CD8-positive, alpha-beta memory T cell (primary cell): ENCODE results near the gene EFCAB13. TPM values are rescaled to one million over a fixed set of nuclear protein-coding genes. Genes with fewer than 3 reads are reported as not detected.
A peak's percentile ranks its signal among the peaks of the same experiment; 100 is the strongest.

ENCODE experiments used
- CTCF ChIA-PET: fragments of 350-600 bp; sonication (Branson Sonifier 250); formaldehyde crosslinking; loops from one replicate; lab custom pipeline; 2021; ENCODE audit warnings: antibody characterized with exemption; lab: Charles Lee
- POLR2A ChIA-PET: fragments of 350-600 bp; sonication (Branson Sonifier 250); formaldehyde crosslinking; loops from one replicate; lab custom pipeline; 2021; ENCODE audit warnings: antibody characterized with exemption; lab: Charles Lee
- DNase-seq, 5 donors: peaks; one replicate each; pipeline versions ENCODE4 v3.0.0 to v3.0.0-alpha.2; 2020 to 2022; ENCODE audit warnings: mixed read lengths in 1 of 5
- H3K27ac ChIP-seq: one replicate; pipeline ENCODE4 v1.7.0; 2013; ENCODE audit warnings: low read depth, mild to moderate bottlenecking, low read length, moderate library complexity
- H3K27me3 ChIP-seq: 2 replicates; pipeline ENCODE4 v1.7.0; 2013; ENCODE audit warnings: low read length, mild to moderate bottlenecking; ENCODE audit not compliant: insufficient read depth, poor library complexity, severe bottlenecking
- H3K36me3 ChIP-seq: 2 replicates; pipeline ENCODE4 v1.7.0; 2013; ENCODE audit warnings: mild to moderate bottlenecking, low read length, moderate library complexity; ENCODE audit not compliant: insufficient read depth
- H3K4me1 ChIP-seq: 2 replicates; pipeline ENCODE4 v1.7.0; 2013; ENCODE audit warnings: mild to moderate bottlenecking, low read length, moderate library complexity; ENCODE audit not compliant: insufficient read depth
- H3K4me3 ChIP-seq: 2 replicates; pipeline ENCODE4 v1.7.0; 2013; ENCODE audit warnings: mild to moderate bottlenecking, low read length
- H3K9me3 ChIP-seq: 2 replicates; pipeline ENCODE4 v1.7.0; 2013; ENCODE audit warnings: mild to moderate bottlenecking, low read length
- H3K27ac Mint-ChIP-seq, 8 donors: one replicate each; pipeline ENCODE4 v1.8.0; 2020 to 2021; ENCODE audit warnings: mixed read lengths in 8 of 8, mild to moderate bottlenecking in 6 of 8, inconsistent platforms in 3 of 8, moderate library complexity in 3 of 8
- H3K27me3 Mint-ChIP-seq, 2 donors: one replicate each; pipeline ENCODE4 v1.8.0; 2020 to 2021; ENCODE audit warnings: mixed read lengths in 2 of 2, mild to moderate bottlenecking in 1 of 2, moderate library complexity in 1 of 2
- H3K36me3 Mint-ChIP-seq, 3 donors: one replicate each; pipeline ENCODE4 v1.8.0; 2020 to 2021; ENCODE audit warnings: mixed read lengths in 3 of 3, inconsistent platforms in 1 of 3, mild to moderate bottlenecking in 1 of 3
- H3K4me1 Mint-ChIP-seq, 3 donors: one replicate each; pipeline ENCODE4 v1.8.0; 2020 to 2021; ENCODE audit warnings: mixed read lengths in 3 of 3, inconsistent platforms in 1 of 3, mild to moderate bottlenecking in 1 of 3
- H3K4me3 Mint-ChIP-seq, 7 donors: one replicate each; pipeline ENCODE4 v1.8.0; 2020 to 2021; ENCODE audit warnings: mixed read lengths in 7 of 7, mild to moderate bottlenecking in 6 of 7, moderate library complexity in 4 of 7, inconsistent platforms in 2 of 7
- H3K9me3 Mint-ChIP-seq, 5 donors: one replicate each; pipeline ENCODE4 v1.8.0; 2020 to 2022; ENCODE audit warnings: mixed read lengths in 5 of 5, mild to moderate bottlenecking in 3 of 5, moderate library complexity in 2 of 5, inconsistent platforms in 1 of 5
- polyA plus RNA-seq: library from polyadenylated mRNA; unstranded; fragments of 300-500 nt; fragmentation: Illumina TruSeq; gene quantifications from one replicate; pipeline ENCODE4 v1.2.3, GENCODE V29; 2021
- total RNA-seq, 2 experiments: library from RNA; stranded (reverse); gene quantifications; one replicate each; pipeline ENCODE4 v1.2.3, GENCODE V29; 2021

The EFCAB13 gene
- total and polyA plus RNA-seq, 3 experiments from 2014 or later = 1.4 to 4.8 (median 4.0) TPM

- Histone ChIP-seq H3K4me3 (no peak overlapping the region), H3K4me1 (no peaks in the 10 kb centered on the region), H3K36me3 (no peaks in the 10 kb centered on the region), H3K27ac (peak overlapping the region; percentile 61), H3K27me3 (no peaks in the 10 kb centered on the region), H3K9me3 (no peaks in the 10 kb centered on the region)
- no peaks in the 10 kb centered on the region for H3K36me3 Mint-ChIP-seq
- no peak overlapping the region for H3K4me3 Mint-ChIP-seq
- no peaks in the 10 kb centered on the region for H3K9me3 Mint-ChIP-seq
- H3K27me3 Mint-ChIP-seq = peaks cover 7% of the 10 kb centered on the region in 2 donors
- H3K27ac Mint-ChIP-seq = no peak overlapping the region
- CTCF ChIA-PET = no interaction called here
- no peak for DNase-seq
- POLR2A ChIA-PET = no interaction called here
- no peaks in the 10 kb centered on the region for H3K4me1 Mint-ChIP-seq
Measured at GRCh38 chr17:47289302-47289701, 34.5 kb upstream of the EFCAB13 start.

- Mint-ChIP-seq H3K4me3 (no peak overlapping the region), H3K36me3 (no peaks in the 10 kb centered on the region), H3K27ac (no peak overlapping the region), H3K4me1 (no peaks in the 10 kb centered on the region), H3K9me3 (no peaks in the 10 kb centered on the region), H3K27me3 (peaks cover 6 to 9% of the 10 kb centered on the region in 2 donors)
- H3K4me3 ChIP-seq = no peak overlapping the region
- ChIA-PET POLR2A (no interaction called here), CTCF (interaction anchor here (1.0 kb wide), 1 partner anchor 8 kb away, joined by 3 read pairs; no protein-coding TSS in a partner anchor)
- no peaks in the 10 kb centered on the region for H3K36me3 ChIP-seq
- no peaks in the 10 kb centered on the region for H3K27me3 ChIP-seq
- H3K4me1 ChIP-seq = no peaks in the 10 kb centered on the region
- no peak overlapping the region for H3K27ac ChIP-seq
- no peak for DNase-seq
- H3K9me3 ChIP-seq = no peaks in the 10 kb centered on the region
Measured at GRCh38 chr17:47290870-47291241, 32.9 kb upstream of the EFCAB13 start.

- H3K36me3 ChIP-seq = no peaks in the 10 kb centered on the region
- no peaks in the 10 kb centered on the region for H3K9me3 ChIP-seq
- H3K4me3 ChIP-seq = no peak overlapping the region
- no peaks in the 10 kb centered on the region for H3K27me3 ChIP-seq
- ChIA-PET CTCF (no interaction called here), POLR2A (no interaction called here)
- no peaks in the 10 kb centered on the region for H3K4me1 ChIP-seq
- H3K27ac ChIP-seq = no peak overlapping the region
- Mint-ChIP-seq H3K27ac (no peak overlapping the region), H3K36me3 (no peaks in the 10 kb centered on the region), H3K4me1 (no peaks in the 10 kb centered on the region), H3K27me3 (peaks cover 6 to 8% of the 10 kb centered on the region in 2 donors), H3K9me3 (no peaks in the 10 kb centered on the region), H3K4me3 (no peak overlapping the region)
- no peak for DNase-seq
Measured at GRCh38 chr17:47291242-47291873, 32.4 kb upstream of the EFCAB13 start.

- Histone ChIP-seq H3K27me3 (no peaks in the 10 kb centered on the region), H3K27ac (peak overlapping the region; percentile 38), H3K4me3 (no peak overlapping the region), H3K36me3 (no peaks in the 10 kb centered on the region), H3K4me1 (no peaks in the 10 kb centered on the region), H3K9me3 (no peaks in the 10 kb centered on the region)
- POLR2A ChIA-PET = no interaction called here
- CTCF ChIA-PET = no interaction called here
- no peak for DNase-seq
- H3K27me3 Mint-ChIP-seq = peaks cover 6 to 7% of the 10 kb centered on the region in 2 donors
- H3K4me3 Mint-ChIP-seq = no peak overlapping the region
- no peaks in the 10 kb centered on the region for H3K4me1 Mint-ChIP-seq
- peaks cover 0 to under 1% (median 0%) of the 10 kb centered on the region in 5 donors for H3K9me3 Mint-ChIP-seq
- H3K36me3 Mint-ChIP-seq = no peaks in the 10 kb centered on the region
- no peak overlapping the region for H3K27ac Mint-ChIP-seq
Measured at GRCh38 chr17:47292206-47292605, 31.5 kb upstream of the EFCAB13 start.

- H3K27ac ChIP-seq = no peak overlapping the region
- no peak overlapping the region for H3K4me3 ChIP-seq
- peaks cover 6 to 10% of the 10 kb centered on the region in 2 donors for H3K27me3 Mint-ChIP-seq
- H3K4me1 Mint-ChIP-seq = no peaks in the 10 kb centered on the region
- no peaks in the 10 kb centered on the region for H3K36me3 Mint-ChIP-seq
- H3K4me3 Mint-ChIP-seq = no peak overlapping the region
- no peaks in the 10 kb centered on the region for H3K9me3 ChIP-seq
- H3K9me3 Mint-ChIP-seq = peaks cover 0 to 1% (median 0%) of the 10 kb centered on the region in 5 donors
- no peaks in the 10 kb centered on the region for H3K4me1 ChIP-seq
- no peaks in the 10 kb centered on the region for H3K27me3 ChIP-seq
- no peak for DNase-seq
- H3K27ac Mint-ChIP-seq = peak overlapping the region in 1 of 8 donors; percentile 11
- no peaks in the 10 kb centered on the region for H3K36me3 ChIP-seq
- ChIA-PET POLR2A (no interaction called here), CTCF (no interaction called here)
Measured at GRCh38 chr17:47295037-47295873, 28.5 kb upstream of the EFCAB13 start.

- no peak overlapping the region for H3K27ac ChIP-seq
- Mint-ChIP-seq H3K9me3 (peaks cover 0 to 2% (median 0%) of the 10 kb centered on the region in 5 donors), H3K27me3 (peaks cover 6 to 10% of the 10 kb centered on the region in 2 donors), H3K27ac (no peak overlapping the region), H3K4me3 (no peak overlapping the region), H3K36me3 (no peaks in the 10 kb centered on the region), H3K4me1 (no peaks in the 10 kb centered on the region)
- no peaks in the 10 kb centered on the region for H3K4me1 ChIP-seq
- H3K4me3 ChIP-seq = no peak overlapping the region
- no peaks in the 10 kb centered on the region for H3K9me3 ChIP-seq
- ChIA-PET POLR2A (no interaction called here), CTCF (no interaction called here)
- DNase-seq = no peak
- H3K27me3 ChIP-seq = no peaks in the 10 kb centered on the region
- H3K36me3 ChIP-seq = no peaks in the 10 kb centered on the region
Measured at GRCh38 chr17:47295874-47296255, 27.9 kb upstream of the EFCAB13 start.

GRCh38 chr17:47297661-47298400, 25.9 kb upstream of the EFCAB13 start:
- CTCF ChIA-PET = no interaction called here
- H3K9me3 Mint-ChIP-seq = peaks cover 1 to 16% (median 4%) of the 10 kb centered on the region in 5 donors
- Histone ChIP-seq H3K27me3 (no peaks in the 10 kb centered on the region), H3K9me3 (no peaks in the 10 kb centered on the region), H3K4me3 (no peak overlapping the region), H3K4me1 (no peaks in the 10 kb centered on the region), H3K36me3 (no peaks in the 10 kb centered on the region), H3K27ac (no peak overlapping the region)
- DNase-seq = no peak
- H3K36me3 Mint-ChIP-seq = peaks cover 0 to 3% (median 0%) of the 10 kb centered on the region in 3 donors
- no peak overlapping the region for H3K27ac Mint-ChIP-seq
- peaks cover 0 to 5% (median 0%) of the 10 kb centered on the region in 3 donors for H3K4me1 Mint-ChIP-seq
- peaks cover 6 to 10% of the 10 kb centered on the region in 2 donors for H3K27me3 Mint-ChIP-seq
- no peak overlapping the region for H3K4me3 Mint-ChIP-seq
- POLR2A ChIA-PET = no interaction called here

- peaks cover 0 to 5% (median 0%) of the 10 kb centered on the region in 3 donors for H3K4me1 Mint-ChIP-seq
- no peaks in the 10 kb centered on the region for H3K27me3 ChIP-seq
- peaks cover 6 to 10% of the 10 kb centered on the region in 2 donors for H3K27me3 Mint-ChIP-seq
- no peak overlapping the region for H3K4me3 Mint-ChIP-seq
- peaks cover 0 to 3% (median 0%) of the 10 kb centered on the region in 3 donors for H3K36me3 Mint-ChIP-seq
- H3K9me3 ChIP-seq = no peaks in the 10 kb centered on the region
- ChIA-PET POLR2A (no interaction called here), CTCF (no interaction called here)
- peaks cover 1 to 16% (median 4%) of the 10 kb centered on the region in 5 donors for H3K9me3 Mint-ChIP-seq
- no peak overlapping the region for H3K27ac ChIP-seq
- H3K36me3 ChIP-seq = no peaks in the 10 kb centered on the region
- no peaks in the 10 kb centered on the region for H3K4me1 ChIP-seq
- H3K4me3 ChIP-seq = no peak overlapping the region
- H3K27ac Mint-ChIP-seq = no peak overlapping the region
- no peak for DNase-seq
Measured at GRCh38 chr17:47298712-47299111, 25.0 kb upstream of the EFCAB13 start.
